NT2/D1 (cell line): ENCODE data around the gene HOXA10.

Source experiments
- SUZ12 ChIP-seq: IDR thresholded peaks from 2 replicates; pipeline ENCODE4 v1.6.1; 2011; ENCODE audit not compliant: insufficient read length, insufficient read depth; ENCODE audit errors: extremely low read depth
- YY1 ChIP-seq: IDR thresholded peaks from 2 replicates; pipeline ENCODE4 v1.6.1; 2011; ENCODE audit not compliant: insufficient read length, insufficient read depth
- ZNF274 ChIP-seq: IDR thresholded peaks from 2 replicates; pipeline ENCODE4 v1.6.1; 2011; ENCODE audit warnings: mild to moderate bottlenecking, low read depth, low read length

- no peak for TF ChIP-seq YY1
- no peak for TF ChIP-seq ZNF274
- no peak for TF ChIP-seq SUZ12
These were observed 17.6 kb downstream of the HOXA10 start, which contains the start of gene HOXA7 for GRCh38 chr7:27156508-27156898.
